Measurements from ENCODE around the gene BLM.
"Not testable (repeated sequence)": the region's sequence is repeated elsewhere in the genome, so short reads cannot be mapped to it uniquely, and the experiment has no call there.

BLM gene

GRCh38 chr15:90716976-90717821 is at the start of gene BLM:
BLM (plus strand) TSS chr15:90717346; CDS start chr15:90747393, 30,047 bp downstream.
- DNase-seq (ENCODE audit: low spot score) = peak; percentile 97

GRCh38 chr15:90667755-90668345 is 49.3 kb upstream of the BLM start:
- not testable (repeated sequence) for DNase-seq (ENCODE audit: low spot score)

GRCh38 chr15:90670631-90671030 is 46.5 kb upstream of the BLM start:
- not testable (repeated sequence) for DNase-seq (ENCODE audit: low spot score)

- DNase-seq (ENCODE audit: low spot score) = no peak
These were observed 45.9 kb upstream of the BLM start for GRCh38 chr15:90671216-90671615.

GRCh38 chr15:90673357-90673756 is 43.8 kb upstream of the BLM start:
- DNase-seq (ENCODE audit: low spot score) = not testable (repeated sequence)

- no peak for DNase-seq (ENCODE audit: low spot score)
These were observed 42.7 kb upstream of the BLM start for GRCh38 chr15:90674476-90674875.

- no peak for DNase-seq (ENCODE audit: low spot score)
These were observed 41.7 kb upstream of the BLM start for GRCh38 chr15:90675464-90675863.

GRCh38 chr15:90677807-90678790 is 39.0 kb upstream of the BLM start:
- no peak for DNase-seq (ENCODE audit: low spot score)

GRCh38 chr15:90679959-90680358 is 37.2 kb upstream of the BLM start:
- no peak for DNase-seq (ENCODE audit: low spot score)

- DNase-seq (ENCODE audit: low spot score) = no peak
These were observed 36.7 kb upstream of the BLM start for GRCh38 chr15:90680371-90680935.

GRCh38 chr15:90681056-90681455 is 36.1 kb upstream of the BLM start:
- DNase-seq (ENCODE audit: low spot score) = no peak

- no peak for DNase-seq (ENCODE audit: low spot score)
These were observed 35.7 kb upstream of the BLM start for GRCh38 chr15:90681480-90681879.

- no peak for DNase-seq (ENCODE audit: low spot score)
These were observed 33.8 kb upstream of the BLM start for GRCh38 chr15:90683371-90683770.

- DNase-seq (ENCODE audit: low spot score) = no peak
These were observed 33.3 kb upstream of the BLM start for GRCh38 chr15:90683876-90684275.

- no peak for DNase-seq (ENCODE audit: low spot score)
These were observed 32.9 kb upstream of the BLM start for GRCh38 chr15:90684281-90684680.

GRCh38 chr15:90685591-90686434 is 31.3 kb upstream of the BLM start:
- DNase-seq (ENCODE audit: low spot score) = no peak

GRCh38 chr15:90686435-90687218 is 30.5 kb upstream of the BLM start:
- DNase-seq (ENCODE audit: low spot score) = no peak

- DNase-seq (ENCODE audit: low spot score) = not testable (repeated sequence)
These were observed 27.7 kb upstream of the BLM start for GRCh38 chr15:90689326-90689961.

GRCh38 chr15:90690585-90690984 is 26.6 kb upstream of the BLM start:
- no peak for DNase-seq (ENCODE audit: low spot score)

- no peak for DNase-seq (ENCODE audit: low spot score)
These were observed 25.8 kb upstream of the BLM start for GRCh38 chr15:90691369-90691768.
